GM18520 (cell line): ENCODE measurements around the gene DOCK1.

Source experiments
- ATAC-seq: cut with Tn5 transposase; IDR thresholded peaks from one replicate; pipeline ENCODE4 v1.9.1; 2021; ENCODE audit not compliant: unreplicated experiment

The DOCK1 gene

GRCh38 chr10:127441350-127442219 lies 536.4 kb downstream of the DOCK1 start:
- no peak for ATAC-seq

- ATAC-seq: no peak
Measured at GRCh38 chr10:127442220-127442525, 536.9 kb downstream of the DOCK1 start.

- no peak for ATAC-seq
Measured at GRCh38 chr10:127444155-127444554, 538.9 kb downstream of the DOCK1 start.

- ATAC-seq: no peak
Measured at GRCh38 chr10:127447197-127447596, 542.0 kb downstream of the DOCK1 start.

GRCh38 chr10:127449490-127449889 lies 544.3 kb downstream of the DOCK1 start:
- ATAC-seq: no peak

- ATAC-seq: no peak
Measured at GRCh38 chr10:127450644-127451043, 545.4 kb downstream of the DOCK1 start.

GRCh38 chr10:127451628-127452027 lies 546.4 kb downstream of the DOCK1 start:
- no peak for ATAC-seq

- ATAC-seq: no peak
Measured at GRCh38 chr10:127452568-127452967, 547.3 kb downstream of the DOCK1 start.

GRCh38 chr10:127453706-127454105 lies 548.5 kb downstream of the DOCK1 start:
- no peak for ATAC-seq

- no peak for ATAC-seq
Measured at GRCh38 chr10:127456122-127456521, 550.9 kb downstream of the DOCK1 start.

GRCh38 chr10:127458016-127458810 lies 553.0 kb downstream of the DOCK1 start:
- ATAC-seq: no peak

- ATAC-seq: no peak
Measured at GRCh38 chr10:127458829-127459228, 553.6 kb downstream of the DOCK1 start.

GRCh38 chr10:127459918-127460317 lies 554.7 kb downstream of the DOCK1 start:
- no peak for ATAC-seq

GRCh38 chr10:127462643-127463295 lies 557.5 kb downstream of the DOCK1 start:
- no peak for ATAC-seq

GRCh38 chr10:127463548-127463947 lies 558.3 kb downstream of the DOCK1 start:
- no peak for ATAC-seq

GRCh38 chr10:127464561-127464960 lies 559.3 kb downstream of the DOCK1 start:
- no peak for ATAC-seq

- ATAC-seq: no peak
Measured at GRCh38 chr10:127467811-127468210, 562.6 kb downstream of the DOCK1 start.

- no peak for ATAC-seq
Measured at GRCh38 chr10:127468632-127469031, 563.4 kb downstream of the DOCK1 start.

- ATAC-seq: no peak
Measured at GRCh38 chr10:127470911-127471310, 565.7 kb downstream of the DOCK1 start.

- ATAC-seq: no peak
Measured at GRCh38 chr10:127472976-127473375, 567.7 kb downstream of the DOCK1 start.

- ATAC-seq: no peak
Measured at GRCh38 chr10:127474501-127474900, 569.3 kb downstream of the DOCK1 start.
